ENCODE results near the gene ZNF142.

DNA sequence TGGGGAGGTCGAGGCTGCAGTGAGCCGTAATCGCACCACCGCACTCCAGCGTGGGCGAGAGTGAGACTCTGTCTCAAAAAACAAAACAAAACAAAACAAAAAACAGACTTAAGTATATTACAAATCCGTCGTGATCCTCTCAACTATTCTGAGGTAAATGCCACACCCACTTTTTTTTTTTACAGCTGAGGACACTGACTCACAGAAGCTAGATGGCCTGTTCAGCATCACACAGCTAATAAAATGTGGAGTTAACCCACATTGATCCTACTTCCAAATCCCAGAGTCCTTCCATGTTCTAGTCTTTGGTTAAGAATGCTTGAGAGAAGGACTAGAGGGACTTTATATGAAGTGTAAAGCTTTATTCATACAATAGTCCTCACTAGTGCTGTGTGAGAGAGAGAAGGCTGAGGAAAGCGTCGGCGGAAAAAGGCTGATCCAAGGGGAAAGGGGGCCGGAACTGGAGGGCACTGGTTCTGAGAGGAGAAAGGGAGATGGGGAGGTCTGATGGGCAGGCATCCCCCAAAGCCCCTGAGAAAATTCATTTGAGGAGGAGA lies 11.8 kb upstream of the ZNF142 start:
- no peak for TF ChIP-seq SUZ12 (IDR thresholded peaks at IDR 0.05; ENCODE audit: extremely low read depth, insufficient read depth, insufficient read length)
- TF ChIP-seq ZNF274 (IDR thresholded peaks at IDR 0.05; ENCODE audit: low read depth, low read length), result no peak
